Lower leg skin (tissue), 4 donors: ENCODE measurements around the gene TAGLN. TPM values are rescaled to one million over a fixed set of nuclear protein-coding genes. Genes with fewer than 3 reads are reported as not detected.

ENCODE experiments used
- DNase-seq, 2 donors: peaks; one replicate each; pipeline ENCODE4 v3.0.0-alpha.2; 2019; ENCODE audit warnings: low spot score in 2 of 2
- H3K4me3 ChIP-seq: fragments of 200-600 bp; sonication (generic); 2 replicates; pipeline ENCODE4 v1.5.1; 2017; ENCODE audit warnings: mild to moderate bottlenecking, low read depth; ENCODE audit not compliant: poor library complexity, severe bottlenecking
- POLR2A ChIP-seq, 2 donors: fragments of 450-650 bp; IDR thresholded peaks; one replicate each; pipeline ENCODE4 v1.6.1; 2016 to 2017; ENCODE audit warnings: antibody characterized with exemption in 2 of 2, mild to moderate bottlenecking in 1 of 2, moderate library complexity in 1 of 2
- WGBS, 2 donors: methylation state at CpG; one replicate each; pipeline ENCODE4 v1.1.5; 2018; 5-methylcytosine and 5-hydroxymethylcytosine counted together
- intact Hi-C: fragments of 100-400 bp; cut with DNase I; formaldehyde crosslinking; loops from one replicate; pipeline ENCODE4 v1.15.0; 2023; ENCODE audit warnings: low total_unique reads
- total RNA-seq, 4 donors: library from RNA; depleted of rRNA; stranded (reverse); fragments of >200 nt; gene quantifications; one replicate each; pipeline ENCODE4 v1.1.0, GENCODE V29; 2016
- TF ChIP-seq, protein P1 (sequence below), 3 donors: fragments of 450-650 bp; IDR thresholded peaks; one replicate each; pipeline ENCODE4 v1.5.1; 2016; ENCODE audit warnings: antibody characterized with exemption in 3 of 3, mild to moderate bottlenecking in 3 of 3, moderate library complexity in 2 of 3

TAGLN gene
- total RNA-seq, 4 donors from 2014 or later, result 122 to 450 (median 233) TPM

DNA sequence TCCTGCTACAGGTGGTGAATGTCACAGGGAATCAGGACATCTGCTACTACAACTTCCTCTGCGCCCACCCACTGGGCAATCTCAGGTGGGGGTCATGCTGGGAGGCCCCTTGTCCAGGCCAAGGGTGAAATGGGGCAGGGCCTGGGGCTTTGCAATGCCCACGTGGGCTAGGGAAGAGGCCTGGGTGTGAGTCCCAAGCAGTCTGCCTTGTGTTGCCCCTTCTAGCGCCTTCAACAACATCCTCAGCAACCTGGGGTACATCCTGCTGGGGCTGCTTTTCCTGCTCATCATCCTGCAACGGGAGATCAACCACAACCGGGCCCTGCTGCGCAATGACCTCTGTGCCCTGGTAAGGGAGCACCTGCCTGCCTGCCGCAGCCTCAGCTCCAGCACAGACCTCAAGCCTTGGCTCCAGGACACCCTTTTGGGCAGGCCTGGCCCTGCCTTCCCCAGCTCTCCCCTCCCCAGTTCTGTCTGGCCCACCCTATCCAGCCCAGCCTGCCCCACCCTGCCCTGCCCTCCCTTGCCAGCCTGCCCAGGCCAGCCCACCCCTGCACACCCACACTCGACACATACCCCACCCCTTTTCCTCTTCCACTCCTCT lies 9.1 kb upstream of the TAGLN start:
- intact Hi-C loops, result no loop called here
- TF ChIP-seq POLR2A (IDR thresholded peaks at IDR 0.05), result no peak
- TF ChIP-seq, protein P1, sequence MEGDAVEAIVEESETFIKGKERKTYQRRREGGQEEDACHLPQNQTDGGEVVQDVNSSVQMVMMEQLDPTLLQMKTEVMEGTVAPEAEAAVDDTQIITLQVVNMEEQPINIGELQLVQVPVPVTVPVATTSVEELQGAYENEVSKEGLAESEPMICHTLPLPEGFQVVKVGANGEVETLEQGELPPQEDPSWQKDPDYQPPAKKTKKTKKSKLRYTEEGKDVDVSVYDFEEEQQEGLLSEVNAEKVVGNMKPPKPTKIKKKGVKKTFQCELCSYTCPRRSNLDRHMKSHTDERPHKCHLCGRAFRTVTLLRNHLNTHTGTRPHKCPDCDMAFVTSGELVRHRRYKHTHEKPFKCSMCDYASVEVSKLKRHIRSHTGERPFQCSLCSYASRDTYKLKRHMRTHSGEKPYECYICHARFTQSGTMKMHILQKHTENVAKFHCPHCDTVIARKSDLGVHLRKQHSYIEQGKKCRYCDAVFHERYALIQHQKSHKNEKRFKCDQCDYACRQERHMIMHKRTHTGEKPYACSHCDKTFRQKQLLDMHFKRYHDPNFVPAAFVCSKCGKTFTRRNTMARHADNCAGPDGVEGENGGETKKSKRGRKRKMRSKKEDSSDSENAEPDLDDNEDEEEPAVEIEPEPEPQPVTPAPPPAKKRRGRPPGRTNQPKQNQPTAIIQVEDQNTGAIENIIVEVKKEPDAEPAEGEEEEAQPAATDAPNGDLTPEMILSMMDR (IDR thresholded peaks at IDR 0.05), result no peak
- H3K4me3 ChIP-seq, result no peak overlapping the region
- peak in 1 of 2 donors; percentile 79 for DNase-seq
- 73 to 80% methylated on average over 8 of the region's 8 CpGs for WGBS, 2 donors

- 90 to 93% methylated on average over 24 of the region's 26 CpGs for WGBS, 2 donors
- TF ChIP-seq POLR2A (IDR thresholded peaks at IDR 0.05), result no peak
- DNase-seq, result peak in 1 of 2 donors; percentile 83
- H3K4me3 ChIP-seq, result no peak overlapping the region
- intact Hi-C loops, result no loop called here
Observed at GRCh38 chr11:117191680-117192400, 7.3 kb upstream of the TAGLN start.

- intact Hi-C loops, result no loop called here
- 94 to 95% methylated on average over 13 to 15 of the region's 17 CpGs for WGBS, 2 donors
- TF ChIP-seq, protein P1 (IDR thresholded peaks at IDR 0.05), result no peak
- no peak for TF ChIP-seq POLR2A (IDR thresholded peaks at IDR 0.05)
- no peak for DNase-seq
- H3K4me3 ChIP-seq, result no peak overlapping the region
Observed at GRCh38 chr11:117192401-117192875, 6.7 kb upstream of the TAGLN start.

DNA sequence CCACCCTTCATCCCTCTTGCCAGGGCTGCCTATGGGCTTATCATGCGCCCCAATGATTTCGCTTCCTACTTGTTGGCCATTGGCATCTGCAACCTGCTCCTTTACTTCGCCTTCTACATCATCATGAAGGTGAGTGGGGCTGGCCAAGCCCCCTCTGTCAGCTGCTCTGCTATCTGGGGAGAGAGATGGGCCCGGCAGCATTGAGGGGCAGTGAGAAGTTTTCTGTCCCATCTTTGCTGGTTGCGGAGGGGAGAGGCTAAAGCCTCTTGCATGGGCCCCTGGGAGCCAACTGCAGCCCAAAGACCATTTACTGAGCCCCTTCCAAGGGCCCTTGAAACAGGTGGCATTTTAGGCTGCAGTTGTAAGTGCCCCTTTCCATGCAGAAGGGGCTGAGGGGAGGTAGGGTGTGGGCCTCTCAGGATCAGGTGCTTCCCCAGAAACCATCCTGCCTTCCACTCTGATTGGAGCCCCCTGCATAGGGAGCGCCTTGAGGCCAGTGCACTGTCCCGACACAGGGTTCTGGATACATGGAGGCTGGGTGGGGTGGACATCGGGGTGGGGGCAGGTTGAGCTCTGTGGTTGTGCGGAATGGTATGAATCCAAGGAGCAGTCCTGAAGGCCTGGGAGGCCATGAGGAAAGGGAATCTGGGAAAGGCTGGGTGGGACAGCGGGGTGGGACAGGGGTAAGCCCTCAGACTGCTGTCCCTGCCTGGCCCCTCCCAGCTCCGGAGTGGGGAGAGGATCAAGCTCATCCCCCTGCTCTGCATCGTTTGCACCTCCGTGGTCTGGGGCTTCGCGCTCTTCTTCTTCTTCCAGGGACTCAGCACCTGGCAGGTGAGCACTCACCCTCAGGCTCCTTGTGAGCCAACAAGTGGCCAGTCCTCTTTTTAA lies 5.8 kb upstream of the TAGLN start:
- DNase-seq, result no peak
- intact Hi-C loops, result no loop called here
- WGBS, 2 donors, result 88 to 94% methylated on average over 15 of the region's 15 CpGs
- TF ChIP-seq, protein P1 (IDR thresholded peaks at IDR 0.05), result no peak
- TF ChIP-seq POLR2A (IDR thresholded peaks at IDR 0.05), result no peak
- no peak overlapping the region for H3K4me3 ChIP-seq

- TF ChIP-seq, protein P1 (IDR thresholded peaks at IDR 0.05), result no peak
- TF ChIP-seq POLR2A (IDR thresholded peaks at IDR 0.05), result no peak
- no peak for DNase-seq
- no peak overlapping the region for H3K4me3 ChIP-seq
- 88 to 90% methylated on average over 5 of the region's 5 CpGs for WGBS, 2 donors
- intact Hi-C loops, result no loop called here
Observed at GRCh38 chr11:117194267-117194666, 4.9 kb upstream of the TAGLN start.

DNA sequence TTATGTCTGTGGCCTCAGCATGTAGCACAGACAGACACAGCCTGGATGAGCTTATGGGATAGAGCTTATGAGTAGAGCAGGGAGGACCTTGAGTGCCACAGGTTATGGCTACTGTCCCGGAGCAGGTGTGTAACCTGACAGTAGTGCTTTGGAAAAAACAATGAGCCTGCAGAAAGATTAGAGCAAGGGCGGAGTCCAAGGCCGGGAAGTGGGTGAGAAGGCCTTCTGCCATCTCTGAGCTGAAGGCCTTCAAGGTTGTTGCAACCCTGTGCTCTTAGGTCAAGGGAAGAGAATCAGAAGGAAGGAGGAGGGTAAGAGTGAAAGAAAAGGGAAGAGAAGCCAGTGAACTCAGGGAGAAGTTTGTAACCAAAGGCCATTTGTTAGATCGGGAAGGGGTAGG lies 3.9 kb upstream of the TAGLN start:
- 80 to 87% methylated on average over 4 of the region's 4 CpGs for WGBS, 2 donors
- DNase-seq, result no peak
- TF ChIP-seq, protein P1 (IDR thresholded peaks at IDR 0.05), result no peak
- no peak for TF ChIP-seq POLR2A (IDR thresholded peaks at IDR 0.05)
- no peak overlapping the region for H3K4me3 ChIP-seq
- intact Hi-C loops, result no loop called here
